NB4 (cell line): ENCODE results near the gene PGM1.

Experiments used
- POLR2A ChIP-seq: IDR thresholded peaks from 2 replicates; pipeline ENCODE4 v1.6.1; 2011; ENCODE audit warnings: mild to moderate bottlenecking; ENCODE audit not compliant: insufficient read length; ENCODE audit errors: extremely low read depth
- TF ChIP-seq, protein P1 (sequence below): IDR thresholded peaks from one replicate; pipeline ENCODE4 v1.5.1; 2012; ENCODE audit warnings: low read depth, low read length
- TF ChIP-seq, protein P2 (sequence below): IDR thresholded peaks from 2 replicates; pipeline ENCODE4 v1.6.1; 2011; ENCODE audit warnings: low read depth, low read length

DNA sequence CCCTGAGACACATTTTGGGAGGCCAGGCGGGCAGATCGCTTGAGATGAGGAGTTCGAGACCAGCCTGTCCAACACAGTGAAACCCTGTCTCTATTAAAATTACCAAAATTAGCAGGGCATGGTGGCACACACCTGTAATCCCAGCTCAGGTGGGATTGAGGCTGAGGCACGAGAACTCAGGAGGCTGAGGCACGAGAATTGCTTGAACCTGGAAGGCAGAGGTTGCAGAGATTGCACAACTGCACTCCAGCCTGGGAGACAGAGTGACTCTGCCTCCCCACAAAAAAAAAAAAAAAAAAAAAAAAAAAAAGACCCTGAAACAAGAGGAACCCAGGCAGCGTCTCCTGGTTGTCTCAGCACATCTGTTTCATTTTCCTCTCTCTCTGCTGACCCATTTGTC lies 24.2 kb downstream of the PGM1 start:
- TF ChIP-seq, protein P1, sequence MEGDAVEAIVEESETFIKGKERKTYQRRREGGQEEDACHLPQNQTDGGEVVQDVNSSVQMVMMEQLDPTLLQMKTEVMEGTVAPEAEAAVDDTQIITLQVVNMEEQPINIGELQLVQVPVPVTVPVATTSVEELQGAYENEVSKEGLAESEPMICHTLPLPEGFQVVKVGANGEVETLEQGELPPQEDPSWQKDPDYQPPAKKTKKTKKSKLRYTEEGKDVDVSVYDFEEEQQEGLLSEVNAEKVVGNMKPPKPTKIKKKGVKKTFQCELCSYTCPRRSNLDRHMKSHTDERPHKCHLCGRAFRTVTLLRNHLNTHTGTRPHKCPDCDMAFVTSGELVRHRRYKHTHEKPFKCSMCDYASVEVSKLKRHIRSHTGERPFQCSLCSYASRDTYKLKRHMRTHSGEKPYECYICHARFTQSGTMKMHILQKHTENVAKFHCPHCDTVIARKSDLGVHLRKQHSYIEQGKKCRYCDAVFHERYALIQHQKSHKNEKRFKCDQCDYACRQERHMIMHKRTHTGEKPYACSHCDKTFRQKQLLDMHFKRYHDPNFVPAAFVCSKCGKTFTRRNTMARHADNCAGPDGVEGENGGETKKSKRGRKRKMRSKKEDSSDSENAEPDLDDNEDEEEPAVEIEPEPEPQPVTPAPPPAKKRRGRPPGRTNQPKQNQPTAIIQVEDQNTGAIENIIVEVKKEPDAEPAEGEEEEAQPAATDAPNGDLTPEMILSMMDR: no peak
- no peak for TF ChIP-seq POLR2A
- TF ChIP-seq, protein P2, sequence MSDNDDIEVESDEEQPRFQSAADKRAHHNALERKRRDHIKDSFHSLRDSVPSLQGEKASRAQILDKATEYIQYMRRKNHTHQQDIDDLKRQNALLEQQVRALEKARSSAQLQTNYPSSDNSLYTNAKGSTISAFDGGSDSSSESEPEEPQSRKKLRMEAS: no peak
